DMS79 (cell line): ENCODE measurements around the gene TRIM58.

Experiments
- DNase-seq: peaks from one replicate; lab custom pipeline; 2025; lab: John Stamatoyannopoulos, UW

Gene TRIM58, protein sequence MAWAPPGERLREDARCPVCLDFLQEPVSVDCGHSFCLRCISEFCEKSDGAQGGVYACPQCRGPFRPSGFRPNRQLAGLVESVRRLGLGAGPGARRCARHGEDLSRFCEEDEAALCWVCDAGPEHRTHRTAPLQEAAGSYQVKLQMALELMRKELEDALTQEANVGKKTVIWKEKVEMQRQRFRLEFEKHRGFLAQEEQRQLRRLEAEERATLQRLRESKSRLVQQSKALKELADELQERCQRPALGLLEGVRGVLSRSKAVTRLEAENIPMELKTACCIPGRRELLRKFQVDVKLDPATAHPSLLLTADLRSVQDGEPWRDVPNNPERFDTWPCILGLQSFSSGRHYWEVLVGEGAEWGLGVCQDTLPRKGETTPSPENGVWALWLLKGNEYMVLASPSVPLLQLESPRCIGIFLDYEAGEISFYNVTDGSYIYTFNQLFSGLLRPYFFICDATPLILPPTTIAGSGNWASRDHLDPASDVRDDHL

DNA sequence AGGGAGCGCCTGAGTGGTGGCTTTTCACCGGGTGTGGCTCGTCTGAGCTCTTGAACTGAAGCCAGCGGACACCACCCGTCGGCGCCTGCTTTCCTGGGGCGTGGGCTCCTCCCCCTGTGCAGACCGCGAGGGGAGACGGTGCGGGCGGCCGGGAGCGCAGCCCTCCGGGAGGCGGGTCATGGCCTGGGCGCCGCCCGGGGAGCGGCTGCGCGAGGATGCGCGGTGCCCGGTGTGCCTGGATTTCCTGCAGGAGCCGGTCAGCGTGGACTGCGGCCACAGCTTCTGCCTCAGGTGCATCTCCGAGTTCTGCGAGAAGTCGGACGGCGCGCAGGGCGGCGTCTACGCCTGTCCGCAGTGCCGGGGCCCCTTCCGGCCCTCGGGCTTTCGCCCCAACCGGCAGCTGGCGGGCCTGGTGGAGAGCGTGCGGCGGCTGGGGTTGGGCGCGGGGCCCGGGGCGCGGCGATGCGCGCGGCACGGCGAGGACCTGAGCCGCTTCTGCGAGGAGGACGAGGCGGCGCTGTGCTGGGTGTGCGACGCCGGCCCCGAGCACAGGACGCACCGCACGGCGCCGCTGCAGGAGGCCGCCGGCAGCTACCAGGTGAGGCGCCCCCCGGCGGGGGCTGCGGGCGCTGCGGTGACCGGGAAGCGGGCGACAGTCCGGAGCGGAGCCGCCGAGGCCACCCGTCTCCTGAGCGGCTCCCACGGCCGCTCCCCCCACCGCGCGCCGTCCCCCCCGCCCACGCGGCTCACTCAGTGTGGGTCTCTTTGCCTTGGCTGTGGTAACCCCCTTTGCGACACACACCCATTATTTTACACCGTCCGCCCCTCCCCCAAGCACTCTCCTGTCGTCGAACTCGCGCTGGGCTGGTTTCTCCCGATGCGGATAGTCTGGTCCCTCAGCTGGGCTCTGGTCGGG, at the start of gene TRIM58:
Gene TRIM58, plus strand, starts transcription at position 119 of the 916 bp plus-strand sequence. Its CDS starts 60 bp downstream, at position 179.
- no peak for DNase-seq

DNA sequence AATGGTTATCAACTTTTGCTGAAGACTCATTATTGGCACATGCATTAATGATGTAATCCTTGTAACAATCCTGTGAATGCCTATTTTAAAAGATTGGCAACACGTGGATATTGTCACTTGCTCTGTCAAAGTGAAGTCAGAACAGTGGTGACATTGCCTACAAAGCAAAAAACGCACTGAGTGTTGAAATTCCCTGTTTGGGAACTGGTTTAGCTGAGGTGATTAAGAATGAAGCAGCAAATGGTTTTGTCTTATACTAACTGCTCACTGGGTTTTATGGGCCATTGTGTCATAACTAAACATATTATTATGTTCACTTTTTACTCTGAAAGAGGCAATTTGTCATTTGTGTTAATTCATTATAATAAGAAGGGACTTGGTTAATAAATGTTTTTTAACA, 44.4 kb upstream of the TRIM58 start:
- DNase-seq, result no peak

DNA sequence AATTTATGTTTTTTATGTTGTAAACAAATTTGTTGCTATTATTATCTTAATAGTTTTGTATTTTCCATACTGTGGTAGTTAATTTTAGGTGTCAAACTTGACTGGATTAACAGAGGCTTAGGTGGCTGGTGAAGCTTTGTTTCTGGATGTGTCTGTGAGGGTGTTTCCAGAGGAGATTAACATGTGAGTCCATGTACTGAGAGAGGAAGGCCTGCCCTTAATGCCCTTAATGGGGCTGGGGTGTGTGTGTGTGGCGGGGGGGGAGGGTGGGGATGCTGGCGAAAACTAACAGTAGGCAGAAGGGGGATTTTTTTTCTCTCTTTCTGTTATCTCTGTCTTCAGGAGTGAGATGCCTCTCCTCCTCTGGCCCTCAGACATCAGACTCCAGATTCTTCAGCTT, 34.9 kb upstream of the TRIM58 start:
- no peak for DNase-seq

DNA sequence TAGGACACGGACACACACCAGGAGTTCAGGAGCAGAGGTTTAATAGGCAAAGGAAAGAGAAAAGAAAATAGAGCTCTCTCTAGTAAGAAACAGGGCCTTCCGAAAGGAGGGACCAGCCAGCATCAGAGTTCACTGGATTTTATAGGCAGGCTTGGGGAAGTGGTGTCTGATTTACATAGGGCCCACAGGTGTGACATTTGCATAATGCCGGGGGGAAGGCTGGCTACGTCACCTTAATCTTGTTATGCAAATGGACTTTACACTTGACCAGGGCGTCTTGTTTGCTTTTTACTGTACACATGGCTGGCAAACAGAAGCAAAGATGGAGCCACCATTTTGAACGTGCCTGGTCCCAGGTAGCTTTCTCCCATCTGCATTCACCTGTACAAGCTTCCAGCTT, 33.0 kb upstream of the TRIM58 start, which contains the start of gene OR14A16:
Gene OR14A16, minus strand, starts transcription at position 97 of the 400 bp plus-strand sequence. CDS start 8,390 bp downstream, outside the sequence.
- no peak for DNase-seq

DNA sequence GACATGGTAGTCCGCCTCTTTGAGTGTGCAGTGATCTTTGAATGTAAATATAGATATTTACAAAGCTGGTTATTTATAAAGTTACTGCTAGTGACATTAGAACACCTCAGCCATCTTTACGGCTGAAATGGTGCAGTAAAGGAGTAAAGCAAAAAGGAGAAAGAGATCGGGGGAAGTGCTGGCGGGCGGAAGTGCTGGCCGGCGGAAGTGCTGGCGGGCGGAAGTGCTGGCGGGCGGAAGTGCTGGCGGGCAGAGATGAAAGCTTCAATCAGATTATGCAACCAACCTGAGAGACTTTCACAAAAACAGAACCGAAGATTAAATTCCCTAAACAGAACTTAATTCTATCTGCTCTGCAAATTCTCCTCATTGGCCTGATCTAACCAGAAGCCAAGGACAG, 31.6 kb upstream of the TRIM58 start:
- no peak for DNase-seq

DNA sequence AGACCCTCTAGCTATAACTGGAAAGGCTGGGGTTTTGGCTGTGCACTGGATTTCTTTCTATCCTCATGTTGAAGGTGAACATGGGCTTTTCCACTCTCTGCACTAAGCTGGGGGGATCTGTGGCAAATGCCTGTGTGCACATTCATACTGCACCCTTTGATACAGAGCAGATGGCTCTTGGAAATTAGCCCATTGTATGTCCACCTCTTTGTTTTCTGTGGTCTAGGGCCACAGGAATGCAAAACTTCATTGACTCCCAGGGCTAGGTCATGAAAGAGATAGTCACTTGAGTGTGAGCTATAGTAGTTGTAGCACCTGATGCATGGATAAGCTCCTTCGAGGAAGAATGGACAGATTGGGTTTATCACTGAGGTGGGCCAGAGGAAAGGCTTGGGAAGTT, 27.3 kb upstream of the TRIM58 start:
- no peak for DNase-seq

DNA sequence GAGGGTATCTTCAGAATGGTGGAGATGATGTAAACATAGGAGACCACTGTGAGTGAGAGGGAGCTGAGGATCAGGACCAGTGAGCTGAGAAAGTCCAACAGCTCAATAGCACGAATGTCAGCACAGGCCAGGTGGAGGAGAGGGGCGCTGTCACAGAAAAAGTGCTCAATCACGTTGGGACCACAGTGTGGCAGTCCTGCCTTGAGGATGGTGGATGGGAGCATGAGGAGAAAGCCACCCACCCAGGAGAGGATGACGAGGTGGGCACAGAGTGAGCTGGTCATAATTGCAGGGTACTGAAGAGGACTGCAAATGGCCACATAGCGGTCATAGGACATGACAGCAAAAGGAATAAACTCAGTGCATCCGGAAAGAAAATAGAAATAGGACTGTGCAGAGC, 23.4 kb upstream of the TRIM58 start:
- DNase-seq, result no peak

DNA sequence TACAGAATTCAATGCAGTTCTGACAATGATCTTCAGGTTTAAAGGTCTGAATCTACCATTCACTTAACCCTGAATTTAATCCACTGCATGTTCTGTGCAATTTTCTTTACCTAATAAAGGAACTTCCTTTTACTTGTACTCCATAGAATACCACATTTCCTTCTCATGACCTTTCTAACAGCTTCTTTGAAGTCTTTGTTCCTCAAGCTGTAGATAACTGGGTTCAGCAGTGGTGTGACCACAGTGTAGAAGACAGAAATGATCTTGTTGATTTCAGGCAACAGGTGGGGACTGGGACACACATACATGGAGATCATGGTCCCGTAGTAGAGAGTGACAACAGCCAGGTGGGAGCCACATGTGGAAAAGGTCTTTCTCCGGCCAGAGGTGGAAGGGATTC, 16.2 kb upstream of the TRIM58 start:
- no peak for DNase-seq

DNA sequence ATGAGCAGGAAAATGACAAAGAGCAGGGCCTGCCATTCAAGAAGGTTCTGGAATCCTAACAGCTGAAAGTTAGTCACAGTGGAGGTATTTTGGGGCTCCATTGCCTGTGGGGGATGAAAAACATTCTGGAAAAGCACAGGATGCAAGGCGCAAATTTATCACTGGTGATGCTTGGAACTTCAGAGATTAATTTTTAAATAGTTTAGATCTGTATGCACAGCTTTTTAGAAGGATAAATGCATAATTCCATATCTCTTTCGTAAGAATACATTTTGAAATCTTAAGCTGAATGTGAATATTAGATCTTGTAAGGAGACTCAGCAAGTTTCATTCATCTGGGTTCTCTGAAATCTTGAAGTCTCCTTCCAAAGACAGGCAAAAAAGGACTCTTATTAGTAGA, 15.2 kb upstream of the TRIM58 start, which contains the start of gene OR11L1:
Gene OR11L1, minus strand, starts transcription at position 101 of the 400 bp plus-strand sequence. Its CDS starts 0 bp downstream, at position 101.
- DNase-seq, result no peak

DNA sequence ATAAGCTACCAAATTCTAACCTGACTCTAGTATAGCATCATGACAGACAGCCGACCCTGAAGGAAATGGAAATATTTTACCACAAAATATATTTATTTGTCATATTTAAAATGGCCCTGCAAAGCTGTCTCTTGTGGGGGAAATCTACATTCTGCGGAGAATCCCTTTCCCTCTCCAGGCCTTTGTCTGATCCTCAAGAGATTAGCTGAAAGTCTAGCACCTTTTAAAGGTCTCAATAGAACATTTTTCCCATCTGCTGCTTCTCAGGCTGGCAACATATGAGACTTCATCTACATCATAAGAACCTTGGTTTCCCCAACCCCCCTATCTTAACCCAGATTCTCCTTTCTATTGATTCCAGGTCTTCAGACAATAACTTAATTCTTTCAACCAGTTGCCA, 13.6 kb upstream of the TRIM58 start:
- no peak for DNase-seq

DNA sequence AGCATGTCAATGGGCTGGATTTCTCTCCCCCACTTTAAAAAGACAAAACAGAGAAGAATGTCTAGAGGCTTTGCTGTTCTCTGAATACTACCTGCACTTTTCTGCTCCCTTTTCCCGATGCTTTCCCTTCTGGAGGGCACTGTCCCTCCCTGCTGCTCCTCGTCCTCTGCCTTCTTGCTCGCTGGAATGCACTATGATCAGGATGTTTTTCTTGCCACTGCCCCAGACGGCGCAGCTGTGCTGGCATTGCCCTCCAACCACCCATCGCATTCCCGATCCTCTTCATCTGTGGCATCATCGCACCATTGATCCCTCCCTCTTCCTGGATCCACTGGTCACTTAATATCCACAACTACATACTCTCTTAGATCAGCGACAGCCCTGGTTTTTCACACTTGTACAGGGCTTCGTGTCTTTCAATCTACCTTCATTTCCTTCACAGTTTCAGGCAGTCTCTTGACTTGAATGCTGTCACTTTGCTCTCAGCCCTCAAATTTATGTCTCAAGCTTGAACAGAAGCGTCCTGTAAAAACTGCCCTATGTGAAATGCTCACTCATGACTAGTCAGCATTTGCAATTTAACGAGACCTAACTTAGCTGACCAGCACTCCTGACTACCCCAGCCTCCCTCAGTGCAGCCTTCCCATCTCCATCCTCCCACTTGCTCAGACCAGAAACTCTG, 11.8 kb upstream of the TRIM58 start:
- DNase-seq, result no peak

DNA sequence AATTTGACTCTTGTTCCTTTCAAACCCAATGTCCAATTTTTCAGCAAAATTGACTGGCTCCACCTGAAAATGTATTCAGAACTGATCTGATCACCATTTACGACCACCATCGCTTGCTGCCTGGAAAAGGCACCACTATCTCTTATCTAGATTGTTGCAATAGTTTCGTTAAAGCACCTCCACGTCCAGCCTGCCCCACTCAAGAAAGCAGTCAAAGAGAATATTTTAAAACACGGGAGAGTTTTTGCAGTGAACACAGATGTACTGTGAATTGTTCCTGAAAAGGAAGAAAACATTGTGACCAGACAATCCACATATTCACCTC, 11.3 kb upstream of the TRIM58 start:
- no peak for DNase-seq

DNA sequence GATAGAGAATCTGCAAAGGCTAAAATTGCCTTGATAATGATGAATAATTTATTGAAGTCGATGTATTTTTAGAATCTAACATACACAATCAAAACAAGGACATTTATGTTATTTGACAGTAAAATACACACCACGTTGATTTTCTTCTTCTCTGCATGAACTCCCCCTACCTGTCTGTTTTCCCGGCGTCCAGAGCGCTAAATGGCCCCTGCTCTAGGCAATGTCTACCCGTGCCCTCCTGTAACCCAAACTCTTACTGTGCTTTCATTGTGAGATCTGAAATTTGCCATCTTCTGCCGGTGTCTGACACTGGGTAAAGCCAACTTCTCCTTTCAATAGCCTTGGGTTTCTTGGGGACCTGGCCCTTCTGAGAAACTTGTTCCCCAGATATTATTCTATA, 8.6 kb upstream of the TRIM58 start:
- no peak for DNase-seq

DNA sequence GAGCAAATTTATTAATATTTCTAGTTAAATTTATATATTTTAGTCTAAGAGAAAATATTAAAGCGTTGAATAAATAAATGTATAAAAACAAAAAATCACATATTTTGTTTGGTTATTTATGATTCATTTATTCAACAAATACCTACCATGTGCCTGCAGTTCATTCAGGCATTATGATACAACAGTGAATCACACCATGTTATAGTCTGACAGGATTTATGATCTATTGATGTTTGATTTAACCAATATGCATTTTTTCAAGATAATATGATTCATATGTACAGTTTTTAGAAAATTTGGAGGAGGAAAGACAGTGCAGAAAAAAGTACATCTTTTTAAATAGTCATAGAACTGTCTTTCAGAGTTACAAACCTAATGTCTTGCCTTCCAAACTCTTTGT, 7.4 kb upstream of the TRIM58 start:
- DNase-seq, result no peak

DNA sequence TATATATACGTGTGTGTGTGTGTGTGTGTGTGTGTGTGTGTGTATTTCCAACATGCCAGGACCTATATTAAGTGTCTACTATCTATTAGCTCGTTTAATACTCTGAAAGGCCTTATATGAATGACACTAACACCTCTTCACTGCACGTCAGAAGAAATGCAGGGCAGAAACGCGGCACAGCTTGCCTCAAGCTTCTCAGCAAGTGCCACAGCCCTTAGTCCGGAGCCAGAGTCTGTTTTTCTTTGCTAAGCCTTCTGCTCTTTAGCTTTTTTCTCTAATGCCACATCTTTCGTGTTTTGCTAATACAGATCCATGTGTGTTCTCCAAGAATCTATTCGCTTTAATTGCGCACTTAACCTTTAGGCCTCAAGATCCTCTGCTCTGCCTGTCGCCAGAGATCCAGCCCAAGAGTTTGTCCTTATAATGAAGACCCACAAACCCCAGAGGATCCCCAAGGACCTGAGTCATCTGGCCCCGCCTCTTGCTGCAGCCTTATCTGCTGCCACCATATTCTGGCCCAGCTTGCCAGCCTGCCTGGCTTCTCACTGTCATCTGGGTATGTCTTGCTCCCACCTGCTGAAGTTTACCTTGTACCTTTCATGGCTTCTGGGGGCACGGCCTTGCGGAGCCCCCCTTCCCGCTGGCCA, 2.0 kb upstream of the TRIM58 start:
- no peak for DNase-seq

DNA sequence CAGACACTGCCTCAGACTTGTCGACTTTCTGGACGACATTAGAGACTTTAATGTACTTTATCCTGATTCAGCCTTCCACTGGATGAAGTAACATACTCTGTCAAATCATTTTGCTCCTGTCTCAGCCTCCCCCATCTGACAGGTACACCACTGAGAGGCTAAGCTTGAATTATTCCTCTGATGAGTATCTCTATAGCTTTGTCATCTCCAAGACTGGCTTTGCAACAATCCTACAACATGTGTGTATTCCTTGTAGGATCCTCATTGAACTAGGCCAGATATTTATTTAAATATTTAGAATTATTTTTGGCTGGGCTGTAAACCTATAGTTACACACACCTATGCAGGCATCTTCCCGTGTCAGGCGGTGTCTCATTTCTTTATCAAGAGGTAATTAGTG, 1.1 kb upstream of the TRIM58 start:
- no peak for DNase-seq

DNA sequence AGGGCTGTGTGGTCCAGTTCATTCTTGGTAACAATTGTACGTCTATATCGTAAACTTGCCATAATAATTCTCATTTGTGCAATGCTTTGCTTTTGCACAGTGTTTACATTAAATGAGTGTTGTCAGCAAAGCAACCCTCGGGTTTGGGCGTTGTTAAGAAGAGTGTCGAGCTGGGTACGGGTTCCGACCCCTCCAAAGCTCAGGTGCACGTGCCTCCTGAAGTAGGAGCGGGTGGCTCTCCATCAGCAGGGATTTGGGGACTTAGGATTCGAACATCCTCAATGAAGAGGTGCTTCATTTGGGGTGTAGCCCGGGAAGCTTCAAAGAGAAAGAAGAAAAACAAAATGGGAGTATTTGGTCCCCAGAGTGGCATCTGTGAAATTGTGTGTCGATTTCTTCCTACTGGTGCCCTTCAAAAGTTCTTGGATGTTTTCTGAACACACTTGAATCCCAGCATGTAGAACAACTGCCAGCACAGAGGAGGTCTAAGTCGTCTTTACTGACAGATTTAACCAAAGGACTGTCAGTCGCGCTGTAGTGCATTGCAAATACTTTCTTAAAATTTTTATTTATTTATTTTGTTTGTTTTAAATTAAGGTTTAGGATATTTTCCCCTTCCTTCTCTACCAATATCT, 1.1 kb downstream of the TRIM58 start:
- DNase-seq, result no peak

DNA sequence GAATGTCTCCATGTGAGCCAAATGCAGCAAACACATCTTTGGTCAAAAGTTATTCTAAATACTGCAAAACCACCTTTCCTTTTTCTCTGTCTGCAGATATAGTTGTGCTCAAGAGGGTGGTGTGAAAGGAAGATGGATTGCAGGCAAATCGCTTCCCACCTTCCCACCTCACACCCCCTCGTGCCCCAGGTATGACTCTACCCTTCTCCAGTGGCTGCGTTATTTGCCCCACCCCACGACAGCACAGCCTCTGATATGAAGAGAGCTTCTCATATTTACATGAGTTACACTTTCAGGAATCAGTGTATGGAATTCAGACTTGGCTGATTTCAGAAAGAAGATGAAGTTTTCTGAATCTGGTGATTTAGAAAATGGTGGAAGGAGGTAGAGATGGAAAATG, 5.8 kb downstream of the TRIM58 start:
- DNase-seq, result no peak

DNA sequence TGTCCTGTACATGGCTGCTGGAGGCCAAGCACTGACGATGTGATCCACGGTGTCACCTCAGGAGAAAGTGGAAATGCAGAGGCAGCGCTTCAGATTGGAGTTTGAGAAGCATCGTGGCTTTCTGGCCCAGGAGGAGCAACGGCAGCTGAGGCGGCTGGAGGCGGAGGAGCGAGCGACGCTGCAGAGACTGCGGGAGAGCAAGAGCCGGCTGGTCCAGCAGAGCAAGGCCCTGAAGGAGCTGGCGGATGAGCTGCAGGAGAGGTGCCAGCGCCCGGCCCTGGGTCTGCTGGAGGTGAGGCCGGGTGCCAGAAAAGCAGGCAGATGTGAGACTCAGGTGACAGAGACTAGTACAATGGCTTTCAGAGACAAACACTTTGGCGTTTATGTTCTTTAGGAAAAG, 7.7 kb downstream of the TRIM58 start:
- DNase-seq, result no peak

DNA sequence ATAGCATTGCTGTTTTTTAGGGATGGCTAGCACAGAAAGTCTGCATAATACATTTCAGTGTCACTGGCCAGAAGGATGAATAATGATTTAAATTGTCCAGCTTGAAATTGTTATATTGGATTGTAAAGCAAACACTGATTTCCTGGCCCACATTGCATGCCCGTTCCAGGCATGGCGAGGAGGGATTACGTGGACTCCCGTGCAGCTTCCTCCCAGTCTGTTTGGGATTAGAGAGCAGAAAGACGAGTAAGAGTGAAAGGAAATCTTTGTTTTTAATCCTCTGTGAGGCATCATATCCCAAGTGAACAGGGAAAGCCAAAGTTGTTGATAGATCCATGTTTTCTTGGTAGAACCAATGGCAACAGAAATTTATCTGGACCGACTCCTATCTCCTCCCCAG, 8.4 kb downstream of the TRIM58 start:
- DNase-seq, result no peak

DNA sequence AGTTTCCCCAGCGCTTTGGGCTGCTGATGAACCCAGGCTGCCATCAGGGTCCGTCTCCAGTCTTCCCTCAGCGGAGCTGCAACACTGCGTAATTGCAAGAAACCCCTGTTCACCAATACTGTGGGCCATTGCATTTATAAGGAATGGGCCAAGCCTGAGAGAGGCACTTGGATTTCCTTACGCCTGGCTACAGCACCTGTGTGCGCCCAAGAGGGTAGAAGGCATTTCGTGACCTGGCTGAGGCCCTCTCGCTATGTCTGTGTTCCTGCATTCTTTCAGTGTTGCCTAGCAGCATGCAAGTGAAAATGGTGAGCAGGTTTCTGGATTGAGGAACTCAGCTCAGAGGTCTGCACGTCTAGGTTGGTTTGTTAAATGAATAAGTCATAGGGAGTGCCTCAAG, 26.4 kb downstream of the TRIM58 start:
- no peak for DNase-seq
